Measurements from ENCODE around the gene RARB.

GRCh38 chr3:25603703-25604102, 175.6 kb downstream of the RARB start:
- TF ChIP-seq, protein P1, sequence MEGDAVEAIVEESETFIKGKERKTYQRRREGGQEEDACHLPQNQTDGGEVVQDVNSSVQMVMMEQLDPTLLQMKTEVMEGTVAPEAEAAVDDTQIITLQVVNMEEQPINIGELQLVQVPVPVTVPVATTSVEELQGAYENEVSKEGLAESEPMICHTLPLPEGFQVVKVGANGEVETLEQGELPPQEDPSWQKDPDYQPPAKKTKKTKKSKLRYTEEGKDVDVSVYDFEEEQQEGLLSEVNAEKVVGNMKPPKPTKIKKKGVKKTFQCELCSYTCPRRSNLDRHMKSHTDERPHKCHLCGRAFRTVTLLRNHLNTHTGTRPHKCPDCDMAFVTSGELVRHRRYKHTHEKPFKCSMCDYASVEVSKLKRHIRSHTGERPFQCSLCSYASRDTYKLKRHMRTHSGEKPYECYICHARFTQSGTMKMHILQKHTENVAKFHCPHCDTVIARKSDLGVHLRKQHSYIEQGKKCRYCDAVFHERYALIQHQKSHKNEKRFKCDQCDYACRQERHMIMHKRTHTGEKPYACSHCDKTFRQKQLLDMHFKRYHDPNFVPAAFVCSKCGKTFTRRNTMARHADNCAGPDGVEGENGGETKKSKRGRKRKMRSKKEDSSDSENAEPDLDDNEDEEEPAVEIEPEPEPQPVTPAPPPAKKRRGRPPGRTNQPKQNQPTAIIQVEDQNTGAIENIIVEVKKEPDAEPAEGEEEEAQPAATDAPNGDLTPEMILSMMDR (IDR thresholded peaks at IDR 0.05): no peak
- no peak for TF ChIP-seq POLR2A (IDR thresholded peaks at IDR 0.05)
